GM18867 (cell line): ENCODE measurements around the gene CBL.
"Not testable (repeated sequence)": the region's sequence is repeated elsewhere in the genome, so short reads cannot be mapped to it uniquely, and the experiment has no call there.

ENCODE experiments used
- ATAC-seq: cut with Tn5 transposase; IDR thresholded peaks from one replicate; pipeline ENCODE4 v1.9.1; 2021; ENCODE audit warnings: mild to moderate bottlenecking, moderate library complexity; ENCODE audit not compliant: unreplicated experiment

The CBL gene

GRCh38 chr11:119184399-119184798 is 21.7 kb upstream of the CBL start:
- not testable (repeated sequence) for ATAC-seq

DNA sequence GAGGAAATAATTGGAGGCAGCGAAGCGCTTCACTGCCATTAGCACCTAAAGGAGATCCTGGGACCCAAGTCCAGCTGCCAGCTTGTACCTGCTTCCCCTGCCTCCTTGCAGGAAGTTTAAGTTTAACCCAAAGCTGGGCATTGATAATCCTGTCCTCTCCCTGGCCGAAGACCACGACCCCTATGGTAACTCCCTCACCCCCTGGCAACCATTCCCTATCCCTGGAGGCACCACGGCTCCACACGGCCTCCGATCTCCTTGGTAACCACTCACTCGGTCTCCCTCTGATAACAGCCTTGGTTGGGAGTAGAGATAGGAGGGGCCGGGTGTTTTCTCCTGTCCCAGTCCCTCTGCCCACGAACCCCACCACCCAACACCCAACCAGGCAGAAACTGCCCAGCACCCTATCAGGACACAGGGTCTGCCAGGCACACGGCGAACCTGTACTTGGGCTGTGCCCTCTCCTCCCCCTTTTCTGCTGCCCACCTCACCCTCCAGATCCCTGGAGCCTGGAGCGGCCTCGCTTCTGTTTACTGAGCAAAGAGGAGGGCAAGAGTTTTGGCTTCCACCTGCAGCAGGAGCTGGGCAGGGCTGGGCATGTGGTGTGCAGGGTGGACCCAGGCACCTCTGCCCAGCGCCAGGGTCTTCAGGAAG is 20.0 kb upstream of the CBL start:
- ATAC-seq: no peak

DNA sequence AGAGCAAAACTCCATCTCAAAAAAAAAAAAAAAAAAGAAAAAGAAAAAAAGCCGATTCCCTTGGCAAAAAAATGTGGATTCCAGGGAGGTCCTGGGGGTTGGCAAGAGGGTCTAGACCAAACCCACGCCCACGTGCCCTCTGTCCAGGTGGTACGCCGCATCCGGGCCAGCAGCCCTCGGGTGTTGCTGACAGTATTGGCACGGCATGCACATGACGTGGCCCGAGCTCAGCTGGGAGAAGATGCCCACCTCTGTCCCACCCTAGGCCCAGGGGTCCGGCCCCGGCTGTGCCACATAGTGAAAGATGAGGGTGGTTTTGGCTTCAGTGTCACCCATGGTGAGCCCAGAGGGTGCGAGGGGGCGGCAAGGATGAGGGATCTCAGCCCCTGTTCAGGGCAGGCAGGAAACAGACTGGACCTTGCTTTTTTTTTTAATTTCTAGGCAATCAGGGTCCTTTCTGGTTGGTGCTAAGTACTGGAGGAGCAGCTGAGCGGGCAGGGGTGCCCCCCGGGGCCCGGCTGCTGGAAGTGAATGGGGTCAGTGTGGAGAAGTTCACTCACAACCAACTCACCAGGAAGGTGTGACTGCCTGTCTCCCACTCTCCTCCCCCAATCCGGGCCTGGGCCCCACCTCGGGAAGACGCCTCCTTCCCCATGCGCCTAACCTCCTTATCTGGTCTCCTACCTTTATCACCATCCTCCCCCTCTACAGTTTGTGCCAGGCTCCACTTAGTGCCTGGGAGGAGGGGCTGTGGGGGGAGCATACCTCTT is 18.8 kb upstream of the CBL start:
- ATAC-seq: no peak

GRCh38 chr11:119188067-119188466 is 18.1 kb upstream of the CBL start:
- ATAC-seq: no peak

DNA sequence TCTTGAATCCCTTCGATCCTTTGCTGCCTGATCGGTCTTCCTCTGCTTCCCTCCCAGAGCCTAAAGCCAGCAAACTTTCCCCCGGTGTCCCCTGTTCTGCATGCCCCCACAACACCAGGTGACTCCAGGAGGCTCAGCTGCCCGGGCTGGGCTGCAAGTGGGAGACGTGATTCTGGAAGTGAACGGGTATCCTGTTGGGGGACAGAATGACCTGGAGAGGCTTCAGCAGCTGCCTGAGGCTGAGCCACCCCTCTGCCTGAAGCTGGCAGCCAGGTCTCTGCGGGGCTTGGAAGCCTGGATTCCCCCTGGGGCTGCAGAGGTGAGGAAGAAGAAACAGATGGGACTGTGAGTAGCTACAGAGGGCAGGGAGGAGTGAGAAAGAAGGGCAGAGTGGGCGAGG is 17.3 kb upstream of the CBL start:
- no peak for ATAC-seq

GRCh38 chr11:119189393-119189792 is 16.7 kb upstream of the CBL start:
- ATAC-seq: no peak

- ATAC-seq: no peak
These were observed 15.6 kb upstream of the CBL start for GRCh38 chr11:119190531-119190930.

DNA sequence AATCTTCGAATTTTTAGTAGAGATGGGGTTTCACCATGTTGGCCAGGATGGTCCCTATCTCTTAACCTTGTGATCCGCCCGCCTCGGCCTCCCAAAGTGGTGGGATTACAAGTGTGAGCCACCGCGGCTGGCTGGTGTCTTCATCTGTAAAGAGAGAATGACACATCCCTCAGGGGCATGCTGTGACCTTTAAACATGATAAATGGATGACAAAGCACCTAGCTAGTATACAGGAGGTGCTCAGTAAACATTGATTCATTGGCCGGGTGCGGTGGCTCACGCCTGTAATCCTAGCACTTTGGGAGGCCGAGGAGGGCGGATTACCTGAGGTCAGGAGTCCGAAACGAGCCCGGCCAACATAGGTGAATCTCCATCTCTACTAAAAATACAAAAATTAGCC is 14.9 kb upstream of the CBL start:
- ATAC-seq: not testable (repeated sequence)

GRCh38 chr11:119192111-119192510 is 14.0 kb upstream of the CBL start:
- ATAC-seq: no peak

DNA sequence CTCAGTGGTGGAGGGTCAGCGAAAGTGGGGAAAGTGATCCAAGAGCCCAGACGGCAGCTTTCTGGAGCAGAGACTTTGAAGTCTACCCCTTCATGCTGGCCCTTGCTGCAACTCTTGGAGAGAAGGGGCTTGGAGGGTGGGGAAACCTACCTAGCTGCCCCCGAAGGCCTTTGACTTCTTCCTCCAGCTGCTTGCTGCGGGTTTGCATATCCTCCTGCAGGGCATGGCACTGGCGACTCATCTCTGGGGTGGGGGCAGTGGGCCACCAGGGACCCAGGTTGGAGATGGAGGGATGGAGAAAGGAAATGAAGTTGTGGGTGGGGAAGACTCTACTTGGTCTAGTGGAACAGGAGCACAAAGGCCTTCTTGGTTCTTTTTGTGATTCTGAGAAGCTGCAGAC is 13.1 kb upstream of the CBL start:
- ATAC-seq: no peak

DNA sequence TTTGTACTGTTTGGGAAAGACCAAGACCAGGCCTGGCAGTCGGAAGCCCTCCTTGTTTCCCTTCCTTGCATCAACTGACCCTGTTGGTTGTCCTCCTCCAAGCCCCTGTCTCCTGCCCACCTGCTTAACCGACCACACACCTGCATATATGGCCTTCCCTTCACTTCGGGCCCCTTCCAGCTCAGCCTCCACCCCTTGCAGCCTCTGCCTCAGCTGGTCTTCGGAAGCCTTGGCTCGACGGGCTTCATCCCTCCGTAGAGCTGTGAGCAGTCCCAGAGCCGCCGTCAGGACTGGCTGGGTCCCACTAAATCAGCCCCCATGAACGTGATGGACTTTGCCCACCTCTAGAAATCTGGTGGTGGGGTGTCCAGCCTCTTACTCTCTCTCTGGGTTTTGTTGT is 12.5 kb upstream of the CBL start:
- ATAC-seq: no peak

DNA sequence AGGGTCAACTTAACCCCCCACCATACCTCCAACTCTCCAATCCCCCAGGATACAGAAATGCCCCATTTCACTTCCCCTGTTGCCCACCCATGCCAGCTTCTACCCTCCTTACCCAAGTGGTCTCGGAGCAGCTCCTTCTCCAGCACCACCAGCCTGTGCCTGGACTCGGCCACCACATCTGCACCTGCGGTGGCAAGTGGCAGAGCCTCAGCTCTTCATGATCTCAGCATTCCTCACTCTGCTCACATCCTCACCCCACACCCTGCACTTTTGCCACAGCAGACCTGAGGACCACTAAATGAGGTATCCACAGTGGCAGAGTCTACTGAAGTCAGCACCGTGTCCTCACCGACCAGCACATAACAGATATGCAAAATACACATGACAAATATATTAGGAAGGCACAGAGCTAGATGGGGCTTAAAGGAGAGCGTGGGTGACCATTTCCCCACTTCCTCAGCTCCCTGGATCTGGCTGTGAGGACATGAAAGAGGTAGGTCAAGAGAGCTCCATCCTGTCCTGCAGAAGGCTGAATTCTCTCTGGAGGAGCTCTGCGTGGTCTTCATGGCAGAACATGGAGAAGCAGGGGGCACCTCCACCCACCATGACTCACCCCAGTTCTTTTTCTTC is 11.2 kb upstream of the CBL start:
- no peak for ATAC-seq

GRCh38 chr11:119195680-119196079 is 10.5 kb upstream of the CBL start:
- ATAC-seq: no peak

DNA sequence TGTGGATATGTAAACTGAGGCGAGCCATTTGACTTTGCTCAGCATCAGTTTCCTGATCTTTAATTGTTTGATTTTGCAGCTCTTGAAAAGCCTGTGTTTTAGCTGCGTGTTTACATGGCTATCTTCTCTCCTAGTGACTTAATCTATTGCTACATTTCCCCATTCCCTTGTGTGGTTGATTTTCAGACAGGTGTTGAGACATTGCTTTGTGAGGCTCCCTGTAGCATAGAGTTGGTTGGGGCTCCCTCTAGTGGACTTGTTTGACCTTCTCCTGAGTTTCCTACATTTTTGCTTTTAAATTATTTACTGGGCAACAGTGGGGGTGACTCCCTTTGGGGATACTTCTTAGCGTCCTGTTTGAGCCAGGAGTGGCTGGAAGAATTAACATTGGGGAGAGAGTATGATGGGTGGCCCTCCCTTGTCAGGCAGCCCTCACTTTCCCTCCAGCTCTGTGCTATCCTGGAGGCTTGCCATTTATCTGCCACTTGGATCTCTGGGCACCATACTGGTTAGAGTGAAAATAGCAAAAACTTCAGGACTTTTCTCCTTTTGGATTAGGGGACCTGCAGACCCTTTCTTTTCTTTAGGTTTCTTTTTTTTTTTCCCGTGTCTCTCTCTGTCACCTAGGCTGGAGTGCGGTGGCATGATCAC is 9.2 kb upstream of the CBL start:
- ATAC-seq: peak; percentile 73

DNA sequence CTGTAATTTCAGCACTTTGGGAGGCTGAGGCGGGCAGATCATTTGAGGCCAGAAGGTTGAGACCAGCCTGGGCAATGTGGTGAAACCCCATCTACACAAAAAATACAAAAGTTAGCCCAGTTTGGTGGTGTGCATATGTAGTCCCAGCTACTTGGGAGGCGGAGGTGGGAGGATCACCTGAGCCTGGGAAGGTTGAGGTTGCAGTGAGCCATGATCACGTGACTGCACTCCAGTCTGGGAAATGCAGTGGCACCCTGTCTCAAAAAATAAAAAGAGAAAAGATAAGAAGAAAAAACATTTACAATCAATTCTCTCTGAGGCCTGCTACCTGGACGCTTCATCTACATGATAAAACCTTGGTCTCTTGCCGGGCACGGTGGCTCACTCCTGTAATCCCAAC is 7.2 kb upstream of the CBL start:
- ATAC-seq: no peak

GRCh38 chr11:119201236-119201635 is 4.9 kb upstream of the CBL start:
- ATAC-seq: not testable (repeated sequence)

DNA sequence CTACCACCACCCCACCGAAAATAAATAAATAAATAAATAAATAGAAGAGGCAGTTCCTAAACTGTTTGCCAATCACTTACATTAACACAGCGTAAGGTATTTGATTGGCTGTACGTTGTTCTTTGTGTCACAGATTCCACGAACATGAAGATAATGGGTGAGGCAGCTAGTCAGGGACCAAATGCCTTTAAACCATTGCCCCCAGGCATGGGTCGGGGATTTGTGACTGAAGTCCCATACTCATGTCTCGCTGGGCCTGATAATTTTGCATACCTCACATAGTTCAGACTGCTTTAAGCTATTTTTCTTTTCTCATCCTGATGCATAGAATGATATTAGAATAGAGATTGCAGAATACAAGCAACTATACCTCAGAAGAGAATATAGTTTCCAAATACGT is 3.6 kb upstream of the CBL start:
- no peak for ATAC-seq

DNA sequence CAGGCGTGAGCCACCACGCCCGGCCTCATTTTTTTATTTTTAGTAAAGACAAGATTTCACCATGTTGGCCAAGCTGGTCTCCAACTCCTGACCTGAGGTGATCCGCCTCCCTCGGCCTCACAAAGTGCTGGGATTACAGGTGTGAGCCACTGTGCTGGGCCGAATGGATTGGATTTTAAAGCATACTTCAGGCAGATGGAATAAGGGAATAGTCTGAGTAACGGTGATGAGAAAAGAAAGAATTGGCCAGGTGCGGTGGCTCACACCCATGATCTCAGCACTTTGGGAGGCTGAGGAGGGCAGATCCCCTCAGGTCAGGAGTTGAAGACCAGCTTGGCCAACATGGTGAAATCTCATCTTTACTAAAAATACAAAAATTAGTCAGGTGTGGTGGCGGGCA is 2.1 kb upstream of the CBL start:
- no peak for ATAC-seq

DNA sequence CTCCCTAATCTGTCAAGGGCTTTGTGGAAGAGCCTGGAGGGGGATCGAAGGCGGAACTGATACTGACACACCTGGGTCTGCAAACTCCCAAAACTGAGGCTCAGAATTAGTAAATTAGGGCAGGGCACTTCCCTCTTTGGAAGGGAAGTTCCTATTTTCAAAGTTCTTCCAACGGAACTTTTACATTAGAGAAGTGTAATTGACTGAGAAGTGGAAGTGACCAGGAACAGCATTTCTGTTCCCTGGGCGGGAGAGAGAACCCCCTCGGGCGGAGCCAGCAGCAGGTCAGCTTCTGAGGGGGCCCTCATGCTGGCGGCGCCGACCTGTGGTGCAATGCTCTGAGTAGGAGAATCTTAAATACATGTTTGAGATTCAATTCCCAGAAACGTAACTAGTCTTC is 1.1 kb upstream of the CBL start:
- no peak for ATAC-seq

DNA sequence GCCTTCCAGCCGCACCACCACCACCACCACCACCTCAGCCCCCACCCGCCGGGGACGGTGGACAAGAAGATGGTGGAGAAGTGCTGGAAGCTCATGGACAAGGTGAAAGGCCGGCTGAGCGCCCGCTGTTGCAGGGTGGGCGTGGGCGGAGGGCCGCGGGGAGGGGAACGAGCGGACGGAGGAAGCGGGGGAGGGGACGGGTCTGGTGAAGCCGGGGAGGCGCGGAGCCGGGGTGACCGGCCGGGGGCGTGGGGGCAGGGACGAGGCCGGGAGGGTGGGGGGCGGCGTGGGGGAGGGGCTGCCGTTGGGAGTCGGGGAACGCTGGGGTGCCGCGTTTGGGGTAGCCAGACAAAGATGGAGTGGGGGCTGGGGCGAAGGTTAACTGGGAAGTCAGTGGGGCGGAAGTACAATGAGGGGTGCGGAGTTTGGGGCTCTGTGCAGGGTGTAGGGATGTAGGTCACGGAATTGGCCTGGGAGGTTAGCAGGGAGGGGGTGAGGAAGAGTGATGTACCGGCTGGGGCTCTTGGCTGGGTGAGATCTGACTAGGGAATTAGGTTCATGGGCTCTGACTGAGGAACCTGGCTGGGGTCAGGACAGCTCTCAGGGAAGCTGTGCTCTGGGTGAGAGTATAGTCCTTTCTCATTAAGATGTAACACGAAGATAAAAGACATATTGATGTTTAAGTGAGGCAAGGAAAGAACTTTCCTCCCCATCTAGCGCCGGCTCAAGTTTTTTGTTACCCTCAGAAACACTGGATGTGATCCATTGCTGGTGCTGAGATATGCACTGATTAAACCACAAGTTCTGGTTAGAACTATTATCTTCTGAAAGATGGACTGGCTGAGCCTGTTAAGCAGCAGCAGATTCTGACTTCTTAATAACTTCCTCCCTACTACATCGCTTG is 624 bp downstream of the CBL start:
- ATAC-seq: peak; percentile 20
